ENCODE data around the gene THUMPD3. TPM values are rescaled to one million over a fixed set of nuclear protein-coding genes. Genes with fewer than 3 reads are reported as not detected.
A peak's percentile ranks its signal among the peaks of the same experiment; 100 is the strongest.

THUMPD3 gene
- total and polyA plus RNA-seq, 9 of the 15 experiments (the other 6 are each of a cell fraction or from before 2014, with no cell fraction given), result 58.3 to 132 (median 113) TPM

DNA sequence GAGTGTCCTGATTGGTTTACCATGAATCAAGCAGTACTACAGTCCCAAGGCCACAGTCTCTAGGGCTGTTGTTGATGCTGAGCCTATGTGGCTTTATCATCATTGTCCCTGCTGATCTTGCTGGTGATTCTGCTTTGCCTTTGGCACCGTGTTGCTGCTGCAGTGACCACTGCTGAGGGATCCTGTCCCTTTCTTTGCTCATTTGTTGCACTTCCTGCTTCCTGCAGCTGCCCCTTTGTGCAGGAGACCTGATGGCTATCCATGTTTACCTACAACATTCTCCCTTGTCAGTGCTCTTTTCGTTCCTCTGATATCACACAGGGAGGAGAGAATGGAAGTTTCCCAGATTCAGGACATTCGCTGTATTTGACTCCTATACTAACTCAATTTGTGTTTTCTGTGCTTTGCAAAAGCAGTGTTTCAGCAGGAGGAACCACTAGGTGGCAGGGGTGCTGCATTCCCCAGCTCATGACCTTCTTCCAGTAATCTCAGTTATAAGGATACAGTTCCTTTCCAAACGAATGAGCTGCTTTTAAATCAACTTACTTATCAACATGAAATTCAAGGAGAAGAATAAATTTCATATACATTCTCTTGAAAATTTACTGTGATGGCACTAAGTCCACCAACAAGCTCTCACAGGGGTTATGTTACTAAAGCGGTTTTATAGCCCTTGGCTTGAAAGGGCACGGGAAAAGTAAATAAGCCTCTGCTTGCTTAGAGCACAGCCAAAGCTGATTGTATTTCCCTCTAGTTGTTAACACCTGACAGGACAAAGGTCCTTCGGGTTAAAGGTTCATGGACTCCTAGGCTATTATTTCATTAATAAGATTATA, 9.7 kb upstream of the THUMPD3 start (continued):
- TF ChIP-seq ZNF121 (CRISPR knock-in tag; conservative IDR thresholded peaks at IDR 0.05), result no peak
- TF ChIP-seq POLR3G (IDR thresholded peaks at IDR 0.05; ENCODE audit: extremely low read depth, insufficient read length, insufficient replicate concordance), result no peak
- TF ChIP-seq ETV6 (IDR thresholded peaks at IDR 0.05; ENCODE audit: borderline replicate concordance in 1 of 2, low read depth in 2 of 2, low read length in 1 of 2), result no peak
- TF ChIP-seq ETV6 (CRISPR knock-in tag; IDR thresholded peaks at IDR 0.05; ENCODE audit: borderline replicate concordance), result no peak
- TF ChIP-seq, protein P1, sequence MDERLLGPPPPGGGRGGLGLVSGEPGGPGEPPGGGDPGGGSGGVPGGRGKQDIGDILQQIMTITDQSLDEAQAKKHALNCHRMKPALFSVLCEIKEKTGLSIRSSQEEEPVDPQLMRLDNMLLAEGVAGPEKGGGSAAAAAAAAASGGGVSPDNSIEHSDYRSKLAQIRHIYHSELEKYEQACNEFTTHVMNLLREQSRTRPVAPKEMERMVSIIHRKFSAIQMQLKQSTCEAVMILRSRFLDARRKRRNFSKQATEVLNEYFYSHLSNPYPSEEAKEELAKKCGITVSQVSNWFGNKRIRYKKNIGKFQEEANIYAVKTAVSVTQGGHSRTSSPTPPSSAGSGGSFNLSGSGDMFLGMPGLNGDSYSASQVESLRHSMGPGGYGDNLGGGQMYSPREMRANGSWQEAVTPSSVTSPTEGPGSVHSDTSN (CRISPR knock-in tag; IDR thresholded peaks at IDR 0.05; ENCODE audit: low read depth), result no peak
- TF ChIP-seq, protein P1 (tag; conservative IDR thresholded peaks at IDR 0.05; ENCODE audit: low read depth), result no peak
- TF ChIP-seq, protein P2, sequence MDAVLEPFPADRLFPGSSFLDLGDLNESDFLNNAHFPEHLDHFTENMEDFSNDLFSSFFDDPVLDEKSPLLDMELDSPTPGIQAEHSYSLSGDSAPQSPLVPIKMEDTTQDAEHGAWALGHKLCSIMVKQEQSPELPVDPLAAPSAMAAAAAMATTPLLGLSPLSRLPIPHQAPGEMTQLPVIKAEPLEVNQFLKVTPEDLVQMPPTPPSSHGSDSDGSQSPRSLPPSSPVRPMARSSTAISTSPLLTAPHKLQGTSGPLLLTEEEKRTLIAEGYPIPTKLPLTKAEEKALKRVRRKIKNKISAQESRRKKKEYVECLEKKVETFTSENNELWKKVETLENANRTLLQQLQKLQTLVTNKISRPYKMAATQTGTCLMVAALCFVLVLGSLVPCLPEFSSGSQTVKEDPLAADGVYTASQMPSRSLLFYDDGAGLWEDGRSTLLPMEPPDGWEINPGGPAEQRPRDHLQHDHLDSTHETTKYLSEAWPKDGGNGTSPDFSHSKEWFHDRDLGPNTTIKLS (IDR thresholded peaks at IDR 0.05; ENCODE audit: borderline replicate concordance, low read depth), result no peak
- TF ChIP-seq, protein P3, sequence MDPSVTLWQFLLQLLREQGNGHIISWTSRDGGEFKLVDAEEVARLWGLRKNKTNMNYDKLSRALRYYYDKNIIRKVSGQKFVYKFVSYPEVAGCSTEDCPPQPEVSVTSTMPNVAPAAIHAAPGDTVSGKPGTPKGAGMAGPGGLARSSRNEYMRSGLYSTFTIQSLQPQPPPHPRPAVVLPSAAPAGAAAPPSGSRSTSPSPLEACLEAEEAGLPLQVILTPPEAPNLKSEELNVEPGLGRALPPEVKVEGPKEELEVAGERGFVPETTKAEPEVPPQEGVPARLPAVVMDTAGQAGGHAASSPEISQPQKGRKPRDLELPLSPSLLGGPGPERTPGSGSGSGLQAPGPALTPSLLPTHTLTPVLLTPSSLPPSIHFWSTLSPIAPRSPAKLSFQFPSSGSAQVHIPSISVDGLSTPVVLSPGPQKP (CRISPR knock-in tag; IDR thresholded peaks at IDR 0.05), result no peak
- no peak for TF ChIP-seq BRD4 (IDR thresholded peaks at IDR 0.05)
- peak; percentile 44; the same call in 1 of the 2 replicates for TF ChIP-seq TEAD4 (IDR thresholded peaks at IDR 0.05; ENCODE audit: low read length)
- no peak for TF ChIP-seq TEAD4 (CRISPR knock-in tag; IDR thresholded peaks at IDR 0.05; ENCODE audit: borderline replicate concordance)
- no peak for TF ChIP-seq SRSF7 (optimal IDR thresholded peaks at IDR 0.05; ENCODE audit: low read depth, low read length)
- TF ChIP-seq ZNF146 (CRISPR knock-in tag; IDR thresholded peaks at IDR 0.05; ENCODE audit: unreplicated experiment), result no peak
- no peak for TF ChIP-seq ARNT (IDR thresholded peaks at IDR 0.05)
- TF ChIP-seq, protein P4, sequence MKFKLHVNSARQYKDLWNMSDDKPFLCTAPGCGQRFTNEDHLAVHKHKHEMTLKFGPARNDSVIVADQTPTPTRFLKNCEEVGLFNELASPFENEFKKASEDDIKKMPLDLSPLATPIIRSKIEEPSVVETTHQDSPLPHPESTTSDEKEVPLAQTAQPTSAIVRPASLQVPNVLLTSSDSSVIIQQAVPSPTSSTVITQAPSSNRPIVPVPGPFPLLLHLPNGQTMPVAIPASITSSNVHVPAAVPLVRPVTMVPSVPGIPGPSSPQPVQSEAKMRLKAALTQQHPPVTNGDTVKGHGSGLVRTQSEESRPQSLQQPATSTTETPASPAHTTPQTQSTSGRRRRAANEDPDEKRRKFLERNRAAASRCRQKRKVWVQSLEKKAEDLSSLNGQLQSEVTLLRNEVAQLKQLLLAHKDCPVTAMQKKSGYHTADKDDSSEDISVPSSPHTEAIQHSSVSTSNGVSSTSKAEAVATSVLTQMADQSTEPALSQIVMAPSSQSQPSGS (CRISPR knock-in tag; IDR thresholded peaks at IDR 0.05), result no peak
- no peak for TF ChIP-seq HSF4 (CRISPR knock-in tag; IDR thresholded peaks at IDR 0.05; ENCODE audit: borderline replicate concordance)
- TF ChIP-seq SMARCA4 (IDR thresholded peaks at IDR 0.05), result no peak
- no peak for TF ChIP-seq RBM34 (IDR thresholded peaks at IDR 0.05; ENCODE audit: borderline replicate concordance, insufficient read depth, low read length)
- no peak for TF ChIP-seq ZNF75A (CRISPR knock-in tag; IDR thresholded peaks at IDR 0.05)
- no peak for TF ChIP-seq PURB (CRISPR knock-in tag; IDR thresholded peaks at IDR 0.05; ENCODE audit: low read depth)
- no peak; the same call in 1 of the 2 replicates for TF ChIP-seq JUND (IDR thresholded peaks at IDR 0.05; ENCODE audit: borderline replicate concordance, low read depth, low read length)
- TF ChIP-seq JUND (tag; IDR thresholded peaks at IDR 0.05; ENCODE audit: borderline replicate concordance, low read depth, low read length), result 0 out of 3 replicates have a peak, but pooled peaks have one; percentile 16
